Right lung (tissue), 10 donors: ENCODE measurements around the gene C16orf87. TPM values are rescaled to one million over a fixed set of nuclear protein-coding genes. Genes with fewer than 3 reads are reported as not detected.
"Not testable (repeated sequence)": the region's sequence is repeated elsewhere in the genome, so short reads cannot be mapped to it uniquely, and the experiment has no call there.

Source experiments
- DNase-seq, 2 donors: peaks; one replicate each; pipeline ENCODE4 v3.0.0-alpha.2; 2013
- long read RNA-seq, 8 donors: transcript quantifications; one replicate each; lab custom pipeline, GENCODE V29; 2026
- polyA plus RNA-seq, 5 donors: library from polyadenylated mRNA; unstranded; fragments of 120-200 nt; gene quantifications; one replicate each; pipeline versions ENCODE4 v1.2.1 to v1.2.3, GENCODE V29; 2013; ENCODE audit warnings: inconsistent platforms in 1 of 5, low replicate concordance in 1 of 5; ENCODE audit not compliant: insufficient read length in 5 of 5, insufficient read depth in 1 of 5

The C16orf87 gene
- 10 to 100 TPM; 17.7 to 27.8 (median 23.3) TPM for polyA plus RNA-seq
- long read RNA-seq, donor 1, full-length matches to known transcripts = 8 of 13 reads
- long read RNA-seq, donor 1, partial matches to known transcripts = 5 of 13 reads
- long read RNA-seq, donor 1, other reads (novel, unspliced or antisense) = 0 of 13 reads
- long read RNA-seq, donor 2, transcript C16orf87-201 (4 exons, 1,585 nt) = major isoform, 8 of 8 reads
- long read RNA-seq, donor 2, partial matches to known transcripts = 0 of 8 reads
- long read RNA-seq, donor 2, other reads (novel, unspliced or antisense) = 0 of 8 reads
- long read RNA-seq, donor 3, full-length matches to known transcripts = 9 of 9 reads
- long read RNA-seq, donor 3, partial matches to known transcripts = 0 of 9 reads
- long read RNA-seq, donor 3, other reads (novel, unspliced or antisense) = 0 of 9 reads
- long read RNA-seq, donor 4, full-length matches to known transcripts = 4 of 4 reads
- long read RNA-seq, donor 4, partial matches to known transcripts = 0 of 4 reads
- long read RNA-seq, donor 4, other reads (novel, unspliced or antisense) = 0 of 4 reads
- long read RNA-seq, donor 5, full-length matches to known transcripts = 9 of 14 reads
- long read RNA-seq, donor 5, partial matches to known transcripts = 5 of 14 reads
- long read RNA-seq, donor 5, other reads (novel, unspliced or antisense) = 0 of 14 reads
- long read RNA-seq, donor 6, full-length matches to known transcripts = 6 of 6 reads
- long read RNA-seq, donor 6, partial matches to known transcripts = 0 of 6 reads
- long read RNA-seq, donor 6, other reads (novel, unspliced or antisense) = 0 of 6 reads
- long read RNA-seq, donor 7, full-length matches to known transcripts = 5 of 5 reads
- long read RNA-seq, donor 7, partial matches to known transcripts = 0 of 5 reads
- long read RNA-seq, donor 7, other reads (novel, unspliced or antisense) = 0 of 5 reads
- long read RNA-seq, donor 8, full-length matches to known transcripts = 7 of 7 reads
- long read RNA-seq, donor 8, partial matches to known transcripts = 0 of 7 reads
- long read RNA-seq, donor 8, other reads (novel, unspliced or antisense) = 0 of 7 reads

DNA sequence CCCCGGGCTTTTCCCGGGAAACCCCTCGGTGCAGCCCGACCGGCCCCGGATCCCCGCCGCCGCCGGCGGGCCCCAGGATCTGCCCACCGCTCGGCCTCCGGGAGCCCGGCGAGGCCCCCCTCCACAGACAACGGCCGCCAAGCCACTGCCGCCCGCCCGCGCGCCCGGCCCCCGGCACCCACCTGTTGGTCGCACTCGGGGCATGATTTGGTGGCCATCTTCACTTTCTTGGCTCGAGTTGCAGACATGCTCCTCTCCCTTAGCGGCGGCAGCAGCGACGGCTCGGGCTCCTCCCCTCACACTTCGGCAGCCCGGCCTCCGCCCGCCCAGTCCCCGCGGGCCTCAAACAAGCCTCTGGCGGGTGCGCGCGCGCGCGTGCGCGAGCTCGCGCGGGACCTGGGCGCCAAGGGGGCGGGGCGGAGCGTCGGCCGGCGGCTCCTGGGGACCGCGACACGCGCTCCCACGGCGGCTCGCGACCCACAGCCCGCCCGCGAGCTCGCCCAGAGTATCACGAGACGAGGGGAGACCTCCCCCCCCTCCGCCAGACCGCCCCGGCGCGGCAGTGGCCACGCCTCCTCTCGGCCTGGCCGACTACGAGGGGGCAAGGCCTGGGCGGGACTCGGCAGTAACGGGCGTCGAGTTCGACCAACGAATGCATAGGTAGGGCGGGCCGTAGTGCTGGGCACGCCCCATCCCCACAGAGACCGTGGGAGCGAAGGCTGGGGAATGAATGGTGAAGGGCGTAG, at the start of gene C16orf87:
Gene C16orf87 (minus strand): TSS at position 279 of the 746 bp plus-strand sequence. CDS start 31 bp downstream, at position 248.
- DNase-seq = peak; percentile 94

DNA sequence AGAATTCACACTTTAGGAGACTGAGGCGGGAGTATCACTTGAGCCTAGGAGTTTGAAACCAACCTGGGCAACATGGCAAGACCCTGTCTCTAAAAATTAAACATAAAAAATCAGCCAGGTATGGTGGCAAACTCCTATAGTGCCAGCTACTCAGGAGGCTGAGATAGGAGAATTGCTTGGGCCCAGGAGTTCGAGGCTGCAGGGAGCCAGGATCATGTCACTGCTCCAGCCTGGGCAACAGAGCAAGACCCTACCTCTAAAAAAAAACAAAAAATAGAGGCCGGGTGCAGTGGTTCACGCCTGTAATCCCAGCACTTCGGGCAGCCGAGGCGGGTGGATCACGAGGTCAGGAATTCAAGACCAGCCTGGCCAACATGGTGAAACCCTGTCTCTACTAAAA, 44.3 kb upstream of the C16orf87 start:
- no peak for DNase-seq

GRCh38 chr16:46873201-46873600, 42.2 kb upstream of the C16orf87 start:
- DNase-seq = no peak

GRCh38 chr16:46871597-46871996, 40.6 kb upstream of the C16orf87 start:
- DNase-seq = no peak

GRCh38 chr16:46868891-46869290, 37.9 kb upstream of the C16orf87 start:
- DNase-seq = not testable (repeated sequence)

DNA sequence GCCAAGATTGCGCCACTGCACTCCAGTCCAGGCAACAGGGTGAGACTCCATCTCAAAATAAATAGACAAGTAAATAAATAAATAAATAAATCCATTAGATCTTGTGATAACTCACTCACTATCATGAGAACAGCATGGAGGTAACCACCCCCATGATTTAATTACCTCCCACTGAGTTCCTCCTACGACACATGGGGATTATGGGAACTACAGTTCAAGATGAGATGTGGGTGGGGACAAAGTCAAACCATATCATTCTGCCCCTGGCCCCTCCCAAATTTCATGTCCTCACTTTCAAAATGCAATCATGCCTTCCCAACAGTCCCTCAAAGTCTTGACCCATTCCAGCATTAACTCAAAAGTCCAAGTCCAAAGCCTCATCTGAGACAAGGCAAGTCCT, 36.5 kb upstream of the C16orf87 start:
- DNase-seq = not testable (repeated sequence)

DNA sequence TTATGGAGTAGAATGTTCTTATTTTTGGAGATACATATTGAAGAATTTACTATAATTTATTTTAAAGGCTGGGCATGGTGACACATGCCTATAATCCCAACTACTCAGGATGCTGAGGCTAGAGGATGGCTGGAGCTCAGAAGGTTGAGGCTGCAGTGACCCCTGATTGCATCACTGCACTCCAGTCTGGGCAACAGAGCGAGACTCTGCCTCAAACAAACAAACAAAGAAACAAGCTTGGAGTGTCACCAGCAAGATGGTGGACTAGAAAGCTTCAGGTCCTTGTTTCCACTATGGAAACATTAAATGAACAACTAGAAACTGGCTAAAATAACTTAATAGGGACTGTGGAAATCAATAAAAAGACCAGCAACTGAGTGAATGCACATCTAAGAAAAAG, 35.3 kb upstream of the C16orf87 start:
- no peak for DNase-seq

- no peak for DNase-seq
Measured at GRCh38 chr16:46862555-46863447, 31.8 kb upstream of the C16orf87 start.

- DNase-seq = no peak
Measured at GRCh38 chr16:46859719-46860152, 28.8 kb upstream of the C16orf87 start.

GRCh38 chr16:46858151-46858550, 27.2 kb upstream of the C16orf87 start:
- no peak for DNase-seq

DNA sequence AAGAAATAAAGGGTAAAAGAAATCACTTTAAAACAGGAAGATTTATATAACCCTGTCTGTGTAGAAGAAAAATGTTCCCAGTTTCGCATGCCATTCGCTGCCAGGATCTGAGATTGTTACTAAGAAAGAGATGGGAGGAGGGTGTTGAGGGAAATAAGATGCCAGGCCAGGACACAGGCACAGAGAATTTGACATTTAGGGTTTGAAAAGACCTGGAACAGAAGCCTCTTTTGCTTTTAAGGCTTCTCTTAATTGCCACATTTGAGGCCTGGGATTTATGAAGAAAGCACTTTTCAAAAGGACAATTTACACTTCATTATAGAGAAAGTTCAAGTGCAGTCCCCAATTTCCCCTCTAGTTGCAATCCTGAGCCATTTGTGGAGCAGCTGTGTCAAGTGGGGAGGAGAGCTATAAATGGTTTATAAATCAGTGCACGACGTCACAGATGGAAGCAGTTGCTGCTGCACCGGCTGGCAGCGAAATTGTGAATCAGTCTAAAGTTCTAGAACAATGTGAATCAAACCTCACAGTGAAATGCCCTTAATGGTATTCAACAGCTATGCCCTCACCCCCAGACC, 26.5 kb upstream of the C16orf87 start:
- peak in 1 of 2 donors; percentile 32 for DNase-seq

DNA sequence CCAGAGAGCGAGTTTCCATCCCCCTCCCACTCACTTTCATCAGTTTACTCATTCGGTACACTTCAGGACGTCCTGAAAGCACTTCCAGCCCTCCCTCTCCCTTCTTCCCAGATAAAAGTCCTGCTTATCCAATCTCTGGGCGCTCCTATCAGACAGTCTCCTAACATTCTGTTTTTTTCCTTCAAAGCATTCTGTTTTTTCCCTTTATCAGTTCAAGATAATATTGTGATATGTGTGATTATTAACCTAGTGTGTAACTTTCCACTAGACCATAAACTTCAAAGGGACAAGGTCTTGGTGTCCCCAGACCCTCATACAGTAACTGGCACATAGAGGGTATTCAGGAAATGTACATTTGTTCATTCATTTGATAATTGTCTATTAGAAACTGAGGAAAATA, 24.4 kb upstream of the C16orf87 start:
- no peak for DNase-seq

DNA sequence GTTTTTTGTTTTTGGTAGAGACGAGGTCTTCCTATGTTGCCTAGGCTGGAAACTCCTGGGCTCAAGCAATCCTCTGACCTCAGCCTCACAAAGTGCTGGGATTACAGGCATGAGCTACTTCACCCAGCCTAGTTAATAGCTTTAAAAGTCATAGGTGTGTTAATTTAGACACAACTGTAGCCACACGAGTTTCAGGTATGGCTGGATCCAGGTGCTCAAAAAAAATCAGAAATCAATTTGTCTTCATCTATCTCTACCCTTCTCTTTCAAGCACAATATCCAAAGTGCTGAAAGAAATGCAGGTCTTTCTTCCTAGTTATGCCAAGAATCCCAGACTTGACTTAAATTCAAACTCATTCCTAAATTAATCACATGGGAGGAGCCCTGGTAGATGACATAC, 23.9 kb upstream of the C16orf87 start:
- DNase-seq = no peak

DNA sequence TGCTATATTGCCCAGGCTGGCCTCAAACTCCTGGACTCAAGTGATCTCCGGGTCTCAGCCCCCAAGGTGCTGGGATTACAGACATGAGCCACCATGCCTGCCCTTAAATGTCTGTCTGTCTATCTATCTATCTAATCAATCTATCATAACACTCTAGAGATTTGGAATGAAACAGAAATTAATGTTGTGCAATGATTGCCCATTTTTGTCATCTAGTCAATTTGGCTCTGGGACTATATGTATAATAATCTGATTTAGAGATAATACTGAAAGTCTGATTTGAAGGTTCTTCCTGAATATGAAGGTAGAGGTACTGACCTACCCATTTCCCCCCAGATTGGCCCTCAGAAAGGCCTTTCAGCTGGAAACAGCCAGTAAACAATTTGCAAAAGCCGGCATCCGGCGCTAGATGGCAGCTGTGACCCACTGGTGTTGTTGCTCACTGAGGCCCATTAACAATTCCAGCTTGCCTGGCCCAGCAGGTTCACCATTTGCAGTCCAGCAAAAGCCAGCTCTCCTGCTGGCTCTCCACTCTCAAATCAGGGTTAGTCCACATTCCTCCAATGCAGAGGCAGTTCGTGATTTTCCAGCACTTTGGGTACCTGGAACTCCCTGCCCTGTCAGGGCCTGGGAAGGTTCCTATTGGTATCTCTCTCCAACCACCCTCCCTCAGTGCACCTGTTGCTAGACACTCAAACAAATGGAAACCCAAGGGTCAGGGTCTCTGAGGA, 22.9 kb upstream of the C16orf87 start:
- DNase-seq = peak; percentile 55 to 70

GRCh38 chr16:46852130-46852529, 21.1 kb upstream of the C16orf87 start:
- no peak for DNase-seq

DNA sequence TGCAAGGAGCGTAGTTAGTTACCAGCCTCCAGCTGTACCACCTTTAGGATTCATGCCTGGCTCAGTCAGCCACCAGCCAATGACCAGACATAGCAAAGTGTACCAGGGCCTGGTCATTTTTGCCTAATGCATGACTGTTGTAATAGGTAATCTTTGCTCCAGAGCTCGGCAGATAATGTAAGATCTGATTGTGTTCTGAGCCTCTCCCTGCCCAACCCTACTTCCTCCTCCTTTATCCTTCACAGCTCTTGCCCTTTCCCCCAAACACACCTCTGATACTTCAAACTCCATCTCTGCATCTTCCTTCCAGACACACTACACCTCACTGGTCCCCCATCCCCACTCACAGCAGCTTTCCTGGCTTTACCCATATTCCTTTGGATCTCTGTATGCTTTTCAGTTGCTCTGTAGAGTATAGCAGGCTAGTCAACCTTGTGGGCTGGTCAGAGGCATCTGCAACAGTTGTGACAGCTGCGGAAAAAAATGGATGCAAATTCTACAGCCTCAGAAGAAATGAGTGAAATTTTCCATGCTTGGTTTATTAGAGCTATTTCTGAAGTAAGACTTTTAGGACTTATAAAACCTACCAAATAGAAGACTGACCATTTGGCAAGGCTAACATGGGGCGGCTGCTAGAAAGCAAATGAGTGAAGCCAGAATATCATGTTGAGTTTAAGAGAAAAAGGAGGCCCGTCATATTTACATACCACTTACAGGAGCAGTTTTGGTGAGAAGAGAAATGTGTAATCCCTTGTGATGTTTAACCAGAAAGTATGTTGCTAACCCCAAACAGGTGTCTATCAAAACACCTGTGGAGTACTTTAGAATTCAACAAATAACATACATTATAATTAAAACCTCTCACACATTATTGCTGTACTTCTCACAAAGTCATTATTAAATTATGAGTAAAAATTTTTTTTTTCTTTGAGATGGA, 19.9 kb upstream of the C16orf87 start:
- no peak for DNase-seq

- DNase-seq = no peak
Measured at GRCh38 chr16:46848768-46849764, 18.1 kb upstream of the C16orf87 start.
